Stimulated activated CD4-positive, alpha-beta T cell treated with anti-CD3 and anti-CD28 coated beads, Interleukin-1b, Interleukin-23, amount 100 ng/mL, for 4 hours (primary cell): Measurements from ENCODE around the gene MIEF2.
A peak's percentile ranks its signal among the peaks of the same experiment; 100 is the strongest.

Experiments
- DNase-seq, 2 donors: peaks; one replicate each; pipeline ENCODE4 v3.0.0-alpha.2; 2020; ENCODE audit warnings: low read depth in 2 of 2

Gene MIEF2

DNA sequence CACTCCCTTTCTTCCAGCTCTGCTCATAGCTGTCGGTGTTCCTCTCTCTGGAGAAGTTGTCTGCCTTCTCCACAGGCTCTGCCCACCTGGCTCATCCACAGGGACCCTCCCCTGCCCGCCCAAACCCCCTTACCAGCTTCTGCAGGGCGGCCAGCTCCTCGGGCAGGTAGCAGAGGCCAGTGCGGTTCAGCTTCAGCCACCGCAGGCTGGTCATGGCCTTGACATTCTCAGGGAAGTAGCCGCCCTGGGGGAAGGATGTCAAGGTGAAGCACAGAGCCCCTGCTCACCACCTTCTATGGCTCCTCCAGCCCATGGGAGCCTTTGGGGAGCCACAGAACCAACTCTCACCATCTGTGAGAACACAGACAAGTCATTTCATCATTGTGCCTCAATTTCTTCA, 3.7 kb upstream of the MIEF2 start:
- no peak for DNase-seq

DNA sequence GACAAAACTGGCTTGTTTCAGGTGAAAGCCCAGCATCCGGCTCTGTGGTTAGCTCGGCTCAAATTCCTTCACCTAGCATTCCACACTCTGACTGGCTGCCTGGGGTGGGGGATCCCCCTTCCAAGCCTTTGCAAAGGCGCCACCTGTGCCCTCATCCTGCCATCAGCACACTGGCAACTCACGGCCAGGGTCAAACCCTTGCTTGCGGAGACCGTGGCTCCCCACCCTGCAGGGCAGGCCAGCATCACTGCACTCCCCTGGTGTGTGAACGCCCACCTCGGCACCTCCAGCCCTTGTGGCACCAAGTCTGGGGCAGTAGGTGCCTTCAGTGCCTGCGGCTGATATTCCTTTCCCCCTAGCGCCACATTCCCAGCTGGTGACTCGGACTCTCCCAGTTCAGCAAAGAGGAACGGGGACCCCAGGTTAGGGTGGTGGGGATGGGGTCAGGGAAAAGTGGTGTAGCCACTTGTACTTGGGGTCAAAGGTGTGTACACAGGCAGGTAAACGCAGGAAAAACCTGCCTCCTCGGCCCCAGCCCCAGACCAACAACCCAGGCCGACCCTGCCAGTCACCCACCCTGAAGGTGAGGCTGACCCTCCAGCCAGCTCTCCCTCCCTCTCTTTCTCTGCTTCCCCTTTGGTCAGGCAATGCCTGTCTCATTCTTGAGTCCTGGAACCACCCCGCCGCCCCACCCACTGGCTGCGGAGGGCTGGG, 3.0 kb upstream of the MIEF2 start:
- peak in 1 of 2 donors; percentile 17 for DNase-seq

DNA sequence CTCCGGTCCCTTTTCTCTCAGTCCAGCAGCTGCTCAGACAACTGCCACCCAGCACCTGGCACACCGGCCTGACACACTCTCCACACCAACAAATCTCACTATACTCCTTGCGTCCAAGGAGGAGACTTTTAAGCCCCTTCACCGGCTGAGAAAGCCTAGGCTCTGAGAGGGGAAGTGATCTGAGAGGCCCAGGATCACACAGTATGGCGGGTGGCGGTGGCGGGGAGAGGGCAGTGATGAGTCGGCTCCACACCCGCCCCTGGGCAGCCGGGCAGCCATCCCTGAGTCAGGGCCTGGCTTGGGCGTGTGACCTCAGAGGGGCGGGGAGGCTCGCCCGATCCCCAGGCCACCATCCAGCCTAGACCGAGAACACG, 2.5 kb upstream of the MIEF2 start:
- DNase-seq, result peak in 1 of 2 donors; percentile 32

DNA sequence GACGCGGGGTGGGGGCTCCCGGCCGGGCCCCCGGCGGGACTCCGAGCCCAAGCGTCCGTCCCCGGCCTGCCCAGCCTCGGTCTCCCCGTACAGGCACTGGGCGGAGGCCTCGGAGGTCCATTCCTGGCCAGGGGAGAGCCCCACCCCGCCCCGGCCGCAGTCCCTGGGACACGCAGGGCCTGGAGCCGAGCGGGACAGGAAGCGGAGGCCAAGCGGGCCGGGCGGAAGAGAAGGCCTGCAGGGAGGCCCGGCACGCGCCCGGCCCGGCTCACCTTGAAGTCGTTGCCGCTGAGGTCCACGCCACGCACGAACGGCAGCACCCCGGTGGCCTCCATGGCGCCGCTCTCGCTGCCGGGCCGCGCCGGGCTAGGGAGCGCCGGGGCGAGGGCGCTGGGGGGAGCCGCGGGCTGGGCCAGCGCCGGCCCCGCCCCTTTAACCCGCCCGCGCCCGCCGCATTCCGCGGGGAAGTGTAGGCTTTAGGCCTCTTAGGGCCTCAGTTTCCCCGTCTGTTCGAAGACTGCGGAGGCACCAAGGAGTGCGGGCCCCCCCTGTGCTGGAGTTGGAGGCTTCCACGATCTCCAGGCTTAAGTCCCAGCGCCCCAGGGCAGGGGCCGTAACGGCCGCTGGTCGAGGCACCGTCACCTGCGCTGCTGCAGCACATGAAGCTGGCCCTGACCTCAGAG, 2.0 kb upstream of the MIEF2 start, which contains the start of gene FLII:
Gene FLII (minus strand): TSS at position 383 of the 683 bp plus-strand sequence. CDS start 48 bp downstream, at position 335.
- DNase-seq, result peak; percentile 31 to 65

DNA sequence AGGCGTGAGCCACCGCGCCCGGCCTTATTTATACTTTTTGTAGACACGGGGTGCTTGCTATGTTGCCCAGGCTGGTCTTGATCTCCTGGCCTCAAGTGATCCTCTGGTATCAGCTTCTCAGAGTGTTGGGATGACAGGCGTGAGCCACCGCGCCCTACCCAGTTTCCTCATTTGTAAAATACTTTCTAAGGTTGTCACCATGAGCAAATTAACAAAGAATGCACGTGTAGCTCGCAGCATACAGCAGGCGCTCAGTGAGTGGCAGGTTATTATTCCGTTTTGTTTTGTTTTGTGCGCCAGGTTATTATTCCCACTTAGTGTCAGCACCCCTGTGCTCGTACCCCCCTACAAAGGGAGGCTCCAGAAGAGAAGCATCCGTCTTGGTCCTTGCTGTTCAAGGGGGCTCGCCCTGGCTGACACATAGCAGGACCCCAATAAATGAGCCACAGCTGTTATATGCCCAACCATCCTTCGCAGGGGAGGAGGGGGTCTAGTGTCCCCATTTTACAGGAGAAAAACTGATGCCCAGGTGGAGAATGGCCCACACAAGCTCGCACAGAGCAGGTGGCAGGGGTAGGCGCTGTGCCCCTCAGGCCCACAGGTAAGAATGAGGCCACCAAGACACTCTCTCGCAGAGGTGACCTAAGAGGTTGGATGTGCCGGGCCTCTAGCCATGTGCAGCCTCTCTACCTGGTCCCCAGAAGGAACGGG, 686 bp upstream of the MIEF2 start:
- DNase-seq, result no peak

DNA sequence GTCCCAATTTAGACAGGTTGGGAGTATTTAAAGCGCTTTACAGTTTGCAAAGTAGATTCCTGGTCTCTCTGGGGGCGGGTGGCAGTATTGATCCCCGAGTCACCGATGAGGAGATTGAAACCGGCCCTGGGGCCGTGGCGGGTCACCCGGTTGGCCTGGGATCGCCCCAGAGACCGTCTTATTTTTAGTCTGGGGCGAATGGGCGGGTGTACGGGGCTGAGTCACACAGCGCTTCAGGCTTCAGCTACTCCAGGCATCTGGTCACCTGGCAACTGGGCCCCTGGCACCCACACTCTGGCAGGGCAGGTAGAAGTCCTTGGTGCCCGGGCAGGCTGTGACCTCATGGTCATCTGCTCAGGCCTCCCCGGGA, 669 bp downstream of the MIEF2 start:
- peak in 1 of 2 donors; percentile 12 for DNase-seq

DNA sequence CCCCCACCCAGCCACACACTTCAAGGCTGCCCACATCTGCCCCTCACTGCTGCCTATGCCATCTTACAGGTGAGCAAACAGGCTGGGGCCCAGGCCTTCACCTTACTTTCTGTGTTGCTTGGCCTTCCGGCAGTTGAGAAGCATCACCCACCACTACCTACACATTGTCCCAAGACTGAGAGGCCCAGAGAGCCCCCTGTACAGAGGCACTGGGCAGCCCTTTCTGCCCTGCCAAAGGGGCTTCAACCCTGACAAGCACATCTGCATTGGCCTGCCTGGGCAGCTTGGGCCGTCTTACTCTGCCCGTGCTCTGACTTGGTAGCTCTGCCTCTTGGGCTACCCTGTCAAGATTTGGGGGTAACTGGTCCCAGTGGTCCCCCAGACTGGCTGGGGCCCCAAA, 1.2 kb downstream of the MIEF2 start:
- no peak for DNase-seq

DNA sequence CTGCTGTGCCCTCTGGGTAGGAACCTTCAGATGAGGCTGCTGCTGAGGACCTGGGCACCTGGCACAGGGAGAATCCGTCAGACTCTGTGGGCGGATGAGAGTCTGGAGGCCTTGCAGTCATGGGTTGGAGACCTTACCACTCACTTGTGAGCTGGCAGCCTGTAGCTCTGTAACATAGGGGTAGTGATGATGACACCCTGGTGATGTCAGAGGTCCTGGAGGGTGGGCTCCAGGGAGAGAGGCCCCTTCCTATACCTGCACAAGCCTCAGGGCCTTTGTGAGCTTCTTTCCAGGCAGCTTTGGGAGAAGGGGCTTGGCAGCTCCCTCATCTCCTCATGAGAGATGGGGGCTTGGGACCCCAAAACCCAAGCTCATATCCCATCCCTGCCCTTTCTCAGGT, 1.6 kb downstream of the MIEF2 start:
- no peak for DNase-seq

DNA sequence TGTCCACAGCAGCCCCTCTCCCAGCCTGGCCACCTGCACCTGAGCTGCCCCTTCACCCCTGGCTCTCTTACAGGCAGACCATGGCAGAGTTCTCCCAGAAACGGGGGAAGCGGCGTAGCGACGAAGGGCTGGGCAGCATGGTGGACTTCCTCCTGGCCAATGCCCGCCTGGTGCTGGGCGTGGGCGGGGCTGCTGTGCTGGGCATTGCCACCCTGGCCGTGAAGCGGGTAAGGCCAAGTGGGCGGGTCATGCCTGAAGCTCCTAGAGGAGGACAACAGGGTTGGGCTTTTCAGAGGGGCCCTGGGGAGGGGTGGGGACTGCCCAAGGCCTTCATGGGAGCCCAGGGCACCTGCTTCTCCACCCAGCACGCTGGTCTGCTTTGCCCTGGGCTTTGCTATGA, 2.2 kb downstream of the MIEF2 start:
- DNase-seq, result no peak

DNA sequence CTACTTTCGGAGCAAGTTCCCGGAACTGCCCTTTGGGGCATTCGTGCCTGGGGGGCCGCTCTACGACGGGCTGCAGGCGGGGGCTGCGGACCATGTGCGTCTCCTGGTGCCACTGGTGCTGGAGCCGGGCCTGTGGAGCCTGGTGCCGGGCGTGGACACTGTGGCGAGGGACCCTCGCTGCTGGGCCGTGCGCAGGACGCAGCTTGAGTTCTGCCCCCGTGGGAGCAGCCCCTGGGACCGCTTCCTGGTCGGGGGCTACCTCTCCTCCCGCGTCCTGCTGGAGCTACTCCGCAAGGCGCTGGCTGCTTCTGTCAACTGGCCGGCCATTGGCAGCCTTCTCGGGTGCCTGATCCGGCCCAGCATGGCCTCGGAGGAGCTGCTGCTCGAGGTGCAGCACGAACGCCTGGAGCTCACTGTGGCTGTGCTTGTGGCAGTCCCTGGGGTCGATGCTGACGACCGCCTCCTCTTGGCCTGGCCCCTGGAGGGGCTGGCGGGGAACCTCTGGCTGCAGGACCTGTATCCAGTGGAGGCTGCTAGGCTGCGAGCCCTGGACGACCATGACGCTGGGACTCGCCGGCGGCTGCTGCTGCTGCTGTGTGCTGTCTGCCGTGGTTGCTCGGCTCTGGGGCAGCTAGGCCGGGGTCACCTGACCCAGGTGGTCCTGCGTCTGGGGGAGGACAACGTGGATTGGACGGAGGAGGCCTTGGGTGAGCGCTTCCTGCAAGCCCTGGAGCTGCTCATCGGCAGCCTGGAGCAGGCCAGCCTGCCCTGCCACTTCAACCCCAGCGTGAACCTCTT, 3.6 kb downstream of the MIEF2 start:
- no peak for DNase-seq

DNA sequence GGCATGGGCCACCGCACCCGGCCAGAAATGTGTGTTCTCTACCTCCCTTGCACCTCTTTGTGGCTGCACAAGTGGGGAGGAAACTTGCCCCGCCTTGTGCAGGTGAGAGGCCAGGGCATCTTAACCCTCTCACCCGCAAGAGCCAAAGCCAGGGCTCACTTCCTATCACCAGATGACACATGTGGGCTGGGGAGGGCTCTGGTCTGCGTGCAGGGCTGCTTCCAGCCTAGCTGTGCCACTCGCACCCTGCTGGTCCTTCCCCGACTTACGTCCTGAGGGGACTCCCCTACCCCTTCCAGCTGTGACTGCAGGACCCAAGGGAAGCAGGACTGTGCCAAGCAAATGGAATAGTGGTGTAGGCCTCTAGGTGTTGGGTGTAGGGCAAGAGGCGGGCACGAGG, 6.9 kb downstream of the MIEF2 start:
- no peak for DNase-seq

DNA sequence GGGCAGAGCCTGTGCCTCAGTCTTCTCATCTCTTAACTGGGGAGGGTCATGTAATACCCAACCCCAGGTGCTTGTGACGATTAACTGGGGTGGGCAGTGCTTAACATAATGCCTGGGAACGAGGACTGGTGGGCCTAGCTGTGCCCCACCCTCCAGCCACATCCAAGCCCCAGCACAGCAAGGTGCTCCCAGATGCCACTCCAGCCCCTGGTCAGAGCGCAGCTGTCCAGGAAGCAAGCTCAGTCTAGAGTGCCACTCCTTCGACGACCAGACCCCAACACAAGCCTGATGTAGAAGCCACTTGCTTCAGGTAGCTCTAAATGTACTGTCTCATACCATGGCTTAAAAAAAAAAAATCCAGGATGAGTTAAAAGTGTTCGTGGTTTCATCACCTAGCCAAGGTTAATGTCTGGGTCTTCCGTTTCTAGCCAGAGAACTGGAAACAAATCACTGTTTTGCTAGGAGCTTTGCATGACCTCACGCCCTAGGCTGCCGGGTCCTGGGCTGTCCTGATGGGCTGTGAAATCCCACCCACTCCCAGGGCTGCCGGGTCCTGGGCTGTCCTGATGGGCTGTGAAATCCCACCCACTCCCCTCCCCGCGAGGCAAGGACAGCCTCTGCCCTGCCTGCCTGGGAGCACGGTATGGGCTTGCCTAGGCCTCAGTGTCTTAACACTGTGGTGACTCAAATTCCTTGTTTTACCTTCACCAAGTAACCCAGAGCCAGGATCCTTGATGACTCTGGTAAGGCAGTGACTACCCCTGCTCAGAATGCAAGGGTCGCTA, 7.7 kb downstream of the MIEF2 start:
- no peak for DNase-seq

DNA sequence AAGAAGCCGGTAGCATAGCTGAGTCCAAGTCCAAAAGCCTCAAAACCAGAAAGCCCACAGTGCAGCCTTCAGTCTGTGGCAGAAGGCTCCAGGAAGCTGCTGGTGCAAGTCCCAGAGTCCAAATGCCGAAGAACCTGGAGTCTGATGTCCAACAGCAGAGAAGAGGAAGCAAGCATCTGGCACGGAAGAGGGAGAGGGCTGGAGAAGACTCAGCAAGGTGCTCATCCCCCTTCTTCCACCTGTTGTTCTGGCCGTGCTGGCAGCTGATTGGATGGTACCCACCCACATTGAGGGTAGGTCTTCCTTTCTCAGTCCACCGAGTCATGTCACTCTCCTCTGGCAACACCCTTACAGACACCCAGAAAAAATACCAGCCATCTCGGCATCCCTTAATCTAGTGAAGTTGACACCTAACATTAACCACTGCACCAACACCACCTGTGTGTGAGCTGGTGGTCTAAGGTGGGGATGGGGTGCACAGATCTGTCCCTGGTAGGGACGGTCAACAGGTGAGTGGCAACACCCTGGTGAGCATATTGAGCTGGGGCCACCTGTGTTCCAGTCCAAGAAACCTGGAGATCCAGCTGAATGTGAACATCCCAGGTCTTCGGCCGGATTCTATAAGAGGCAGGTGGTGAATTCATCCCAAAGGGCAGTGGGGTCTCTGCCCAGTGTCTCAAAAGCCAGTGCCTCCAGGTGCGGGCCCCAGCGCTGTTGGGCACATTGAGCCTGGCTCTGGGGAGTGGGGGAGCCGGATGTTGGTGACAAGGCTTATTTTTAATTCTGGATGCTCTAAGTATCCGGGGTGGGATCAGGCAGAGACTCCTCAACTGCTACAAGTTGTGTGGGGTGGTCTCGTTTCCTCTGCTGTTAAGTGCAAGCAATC, 9.8 kb downstream of the MIEF2 start:
- no peak for DNase-seq

DNA sequence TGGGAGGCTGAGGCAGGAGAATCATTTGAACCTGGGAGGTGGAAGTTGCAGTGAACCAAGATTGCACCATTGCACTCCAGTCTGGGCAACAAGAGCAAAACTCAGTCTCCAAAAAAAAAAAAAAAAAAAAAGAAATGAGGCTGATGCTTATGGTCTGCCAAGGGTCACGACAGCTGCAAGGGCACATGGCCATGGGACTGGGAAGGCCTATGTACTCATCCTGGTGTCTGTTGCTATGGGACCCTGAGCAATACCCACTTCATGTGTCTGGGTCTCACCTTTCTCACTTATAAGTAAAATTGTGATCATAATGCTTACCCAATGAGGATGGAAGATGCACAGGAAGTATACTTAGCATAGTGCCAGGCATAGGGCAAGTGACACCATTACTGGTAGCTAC, 16.6 kb downstream of the MIEF2 start:
- no peak for DNase-seq

DNA sequence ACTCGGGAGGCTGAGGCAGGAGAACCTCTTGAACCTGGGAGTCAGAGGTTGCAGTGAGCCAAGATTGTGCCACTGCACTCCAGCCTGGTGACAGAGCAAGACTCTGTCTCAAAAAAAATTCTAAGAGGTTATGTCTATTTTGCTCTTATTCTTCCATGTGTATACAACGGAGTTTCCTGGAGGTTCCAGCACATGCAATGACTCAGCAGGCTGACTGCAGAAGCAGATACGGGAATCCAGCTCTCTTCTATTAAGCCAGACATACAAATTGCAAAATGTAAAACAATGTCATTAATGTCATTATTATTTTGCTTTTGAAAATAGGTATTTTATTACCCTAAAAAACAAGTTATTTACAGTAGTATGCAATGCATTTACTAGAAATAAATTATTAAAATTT, 18.4 kb downstream of the MIEF2 start:
- DNase-seq, result no peak

DNA sequence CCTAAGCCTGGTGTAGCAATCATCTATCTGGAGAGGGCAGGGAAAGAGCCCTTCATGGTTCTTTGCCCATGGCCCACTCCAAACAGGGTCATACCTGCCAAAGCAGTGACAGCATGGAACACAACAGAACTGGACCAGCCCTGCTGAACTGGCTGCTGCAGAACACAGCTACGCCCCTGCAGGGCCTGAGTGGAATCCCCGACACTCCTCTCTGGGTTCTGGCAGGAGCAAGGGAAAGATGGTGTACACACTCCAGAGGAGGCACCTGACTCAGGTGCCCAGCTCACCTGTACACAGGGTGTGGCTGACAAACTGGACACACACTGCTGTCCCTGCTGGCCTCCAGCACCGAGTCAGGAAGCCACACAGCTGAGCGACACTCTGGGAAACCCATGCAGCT, 19.8 kb downstream of the MIEF2 start:
- no peak for DNase-seq

DNA sequence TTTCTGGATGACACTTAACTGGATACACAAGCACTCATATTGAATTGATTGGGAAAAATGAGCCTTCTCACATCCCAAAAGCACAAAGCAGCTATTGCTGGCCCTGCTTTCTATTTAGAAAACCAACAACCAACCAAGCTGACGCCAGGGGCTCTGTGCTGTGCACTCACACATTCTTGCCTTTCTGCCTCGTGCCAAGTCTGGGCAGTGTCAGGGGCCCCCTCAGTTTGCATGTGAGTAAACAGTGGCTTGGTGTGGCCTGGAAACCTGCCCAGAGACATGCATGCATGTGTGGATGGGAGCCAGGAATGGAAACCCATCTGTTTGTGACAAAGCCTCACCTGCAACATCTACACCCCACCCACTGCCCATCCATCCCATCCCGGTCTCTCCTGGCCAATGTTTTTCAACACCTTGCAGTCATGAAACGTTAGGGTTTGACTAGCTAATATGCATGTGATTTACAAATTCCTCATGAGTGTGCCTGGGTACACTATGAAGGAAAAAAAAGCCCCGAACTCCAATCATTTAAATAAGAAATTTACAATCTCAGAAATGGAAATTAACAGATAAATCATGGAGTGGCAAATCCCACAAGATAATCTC, 20.4 kb downstream of the MIEF2 start:
- DNase-seq, result no peak

DNA sequence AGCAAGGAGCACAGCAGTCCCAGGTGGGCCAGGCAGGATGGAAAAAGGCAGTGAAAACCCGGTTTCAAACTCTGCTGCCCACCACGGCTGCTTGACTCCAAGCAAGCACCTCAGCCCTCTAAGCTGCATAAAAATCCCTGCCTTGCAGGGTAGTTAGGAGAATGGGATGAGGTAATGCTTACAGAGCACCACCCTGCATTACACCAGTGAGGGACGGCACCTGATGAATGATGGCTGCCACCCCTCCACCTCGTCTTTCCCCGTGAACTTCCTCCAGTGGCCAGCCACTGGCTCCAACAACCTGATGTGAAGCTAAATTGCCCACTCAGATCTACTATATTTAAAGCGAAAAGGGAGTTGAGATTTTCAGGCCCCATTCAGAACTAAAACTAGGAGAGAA, 21.3 kb downstream of the MIEF2 start:
- no peak for DNase-seq

DNA sequence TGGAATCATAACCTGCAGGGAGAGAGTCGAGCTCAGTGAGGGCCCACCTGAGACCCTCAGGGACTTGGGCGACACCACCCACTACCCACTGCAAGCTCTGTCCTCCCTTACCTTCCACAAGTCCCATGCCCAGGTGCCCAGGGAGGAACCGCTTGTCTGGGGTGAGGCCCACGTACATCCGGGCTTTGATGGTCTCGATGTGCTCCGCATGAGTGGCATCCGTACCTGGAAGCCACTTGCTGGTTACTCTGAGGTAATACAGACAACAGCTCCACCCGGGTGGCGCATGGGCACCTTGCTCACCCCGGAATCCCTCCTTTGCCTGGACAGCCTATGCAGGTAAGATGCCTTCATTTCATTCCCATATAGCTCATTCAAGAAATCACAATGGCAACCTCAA, 24.8 kb downstream of the MIEF2 start:
- no peak for DNase-seq
